ENCODE data around the gene SH3BP1. TPM values are rescaled to one million over a fixed set of nuclear protein-coding genes. Genes with fewer than 3 reads are reported as not detected.
A peak's percentile ranks its signal among the peaks of the same experiment; 100 is the strongest.

Gene SH3BP1
- total and polyA plus RNA-seq, 2 experiments from 2014 or later: 9.5 to 46.7 TPM

GRCh38 chr22:37623075-37624016, 16.1 kb upstream of the SH3BP1 start:
- peaks cover 11% of the 10 kb centered on the region; the same call in 1 of the 2 replicates for H3F3A ChIP-seq (replicated peaks; ENCODE audit: low read depth)
- H3K27ac Mint-ChIP-seq: no peak overlapping the region
- H3K36me3 Mint-ChIP-seq (ENCODE audit: low read depth): peaks cover 24% of the 10 kb centered on the region
- H4K20me1 ChIP-seq (replicated peaks; ENCODE audit: insufficient read depth): no peaks in the 10 kb centered on the region
- no peak overlapping the region for H2AFZ ChIP-seq
- no peak overlapping the region for H3K4me3 ChIP-seq
- TF ChIP-seq CTCF (conservative IDR thresholded peaks at IDR 0.05; ENCODE audit: low read depth in 2 of 2) (peak; percentile 81 to 88), CREB1 (CRISPR knock-in tag; IDR thresholded peaks at IDR 0.05; ENCODE audit: low read depth) (no peak), ZNF331 (CRISPR knock-in tag; IDR thresholded peaks at IDR 0.05; ENCODE audit: low read depth) (no peak)
- H3K4me2 ChIP-seq: no peak overlapping the region
- no peaks in the 10 kb centered on the region for H3K4me1 ChIP-seq (ENCODE audit: insufficient read depth)
- ATAC-seq: peak; percentile 86
- no peaks in the 10 kb centered on the region; the same call in 1 of the 3 replicates for H3K9me3 Mint-ChIP-seq
- H3K4me1 Mint-ChIP-seq: peaks cover 2% of the 10 kb centered on the region
- no peak overlapping the region for H3K4me3 Mint-ChIP-seq
- DNase-seq (ENCODE audit: low spot score): peak; percentile 83
- H3K27me3 ChIP-seq (ENCODE audit: insufficient read depth): no peaks in the 10 kb centered on the region
- 0 out of 2 replicates have a peak overlapping the region, but pooled peaks have one; percentile 45 for H3K27ac ChIP-seq (ENCODE audit: low read depth)
- H3K9me2 ChIP-seq (ENCODE audit: insufficient read depth): no peaks in the 10 kb centered on the region
- no peaks in the 10 kb centered on the region; the same call in 1 of the 2 replicates for H3K36me3 ChIP-seq (ENCODE audit: insufficient read depth)
- H3K79me2 ChIP-seq (replicated peaks; ENCODE audit: insufficient read depth): no peaks in the 10 kb centered on the region
- H3K27me3 Mint-ChIP-seq (ENCODE audit: insufficient read depth, low read depth, poor library complexity): peaks cover 8% of the 10 kb centered on the region

- ATAC-seq: no peak
- no peaks in the 10 kb centered on the region for H3K9me2 ChIP-seq (ENCODE audit: insufficient read depth)
- Mint-ChIP-seq H3K4me3 (no peak overlapping the region), H3K27ac (no peak overlapping the region), H3K4me1 (peaks cover 2% of the 10 kb centered on the region), H3K36me3 (ENCODE audit: low read depth) (peaks cover 19% of the 10 kb centered on the region), H3K27me3 (ENCODE audit: insufficient read depth, low read depth, poor library complexity) (peaks cover 8% of the 10 kb centered on the region), H3K9me3 (no peaks in the 10 kb centered on the region; the same call in 1 of the 3 replicates)
- H3K79me2 ChIP-seq (replicated peaks; ENCODE audit: insufficient read depth): no peaks in the 10 kb centered on the region
- no peaks in the 10 kb centered on the region for H3K4me1 ChIP-seq (ENCODE audit: insufficient read depth)
- no peak overlapping the region for H3K27ac ChIP-seq (ENCODE audit: low read depth)
- no peaks in the 10 kb centered on the region for H4K20me1 ChIP-seq (replicated peaks; ENCODE audit: insufficient read depth)
- H3K36me3 ChIP-seq (ENCODE audit: insufficient read depth): no peaks in the 10 kb centered on the region; the same call in 1 of the 2 replicates
- no peak overlapping the region for H3K4me2 ChIP-seq
- DNase-seq (ENCODE audit: low spot score): no peak
- peaks cover 11% of the 10 kb centered on the region; the same call in 1 of the 2 replicates for H3F3A ChIP-seq (replicated peaks; ENCODE audit: low read depth)
- no peak overlapping the region for H2AFZ ChIP-seq
- no peak overlapping the region for H3K4me3 ChIP-seq
- H3K27me3 ChIP-seq (ENCODE audit: insufficient read depth): no peaks in the 10 kb centered on the region
- TF ChIP-seq NANOG (IDR thresholded peaks at IDR 0.05; ENCODE audit: borderline replicate concordance) (no peak), EZH2 (IDR thresholded peaks at IDR 0.05; ENCODE audit: low read depth, unreplicated experiment) (no peak), STAT1 (IDR thresholded peaks at IDR 0.05; ENCODE audit: unreplicated experiment) (no peak), ZNF462 (CRISPR knock-in tag; IDR thresholded peaks at IDR 0.05) (no peak), ZNF114 (CRISPR knock-in tag; IDR thresholded peaks at IDR 0.05) (no peak), JUNB (IDR thresholded peaks at IDR 0.05; ENCODE audit: unreplicated experiment) (no peak)
These were observed 15.5 kb upstream of the SH3BP1 start for GRCh38 chr22:37624017-37624365.

All from GM23338 (cell line).